HepG2 (cell line): ENCODE data around the gene TTC6. TPM values are rescaled to one million over a fixed set of nuclear protein-coding genes. Genes with fewer than 3 reads are reported as not detected.

Experiments
- ARID3A ChIP-seq: IDR thresholded peaks from 2 replicates; pipeline ENCODE4 v1.6.1; 2012; ENCODE audit warnings: low read depth, low read length, improper control_type of control experiment
- BCL6 ChIP-seq: IDR thresholded peaks from 2 replicates; pipeline ENCODE4 v1.6.1; 2016; ENCODE audit warnings: missing genetic modification reagents, missing compliant biosample characterization
- CENPX ChIP-seq: sonication (generic); formaldehyde crosslinking; IDR thresholded peaks from 2 replicates; pipeline ENCODE4 v1.9.0; 2021; ENCODE audit warnings: mild to moderate bottlenecking, missing genetic modification reagents, moderate library complexity
- GATA4 ChIP-seq: sonication (generic); IDR thresholded peaks from 2 replicates; pipeline ENCODE4 v1.6.1; 2016; ENCODE audit warnings: antibody characterized with exemption, low read depth, borderline replicate concordance
- MIER3 ChIP-seq: IDR thresholded peaks from 2 replicates; pipeline ENCODE4 v1.6.1; 2016; ENCODE audit warnings: missing compliant biosample characterization, borderline replicate concordance
- MLXIP ChIP-seq: sonication (generic); formaldehyde crosslinking; IDR thresholded peaks from 2 replicates; pipeline ENCODE4 v1.9.0; 2021; ENCODE audit warnings: missing genetic modification reagents, borderline replicate concordance
- NR3C1 ChIP-seq: sonication (generic); formaldehyde crosslinking; IDR thresholded peaks from 2 replicates; pipeline ENCODE4 v1.4.0; 2020; ENCODE audit warnings: missing genetic modification reagents
- POLR2G ChIP-seq: fragments of 200-400 bp; formaldehyde crosslinking; IDR thresholded peaks from 2 replicates; pipeline ENCODE4 v1.6.1; 2018; ENCODE audit warnings: mild to moderate bottlenecking, low read depth, low read length, moderate library complexity
- SP5 ChIP-seq: IDR thresholded peaks from 2 replicates; pipeline ENCODE4 v1.6.1; 2016; ENCODE audit warnings: low read depth, borderline replicate concordance
- SRY ChIP-seq: sonication (generic); formaldehyde crosslinking; IDR thresholded peaks from 2 replicates; pipeline ENCODE4 v1.8.0; 2022; ENCODE audit warnings: mild to moderate bottlenecking, missing genetic modification reagents
- TCF7L2 ChIP-seq: IDR thresholded peaks from 2 replicates; pipeline ENCODE4 v1.6.1; 2011; ENCODE audit warnings: mild to moderate bottlenecking, low read depth, low read length, moderate library complexity
- TEAD3 ChIP-seq: optimal IDR thresholded peaks from 2 replicates; pipeline ENCODE3; 2016; ENCODE audit warnings: borderline replicate concordance
- YEATS4 ChIP-seq: sonication (generic); formaldehyde crosslinking; IDR thresholded peaks from 2 replicates; pipeline ENCODE4 v1.4.0; 2020; ENCODE audit warnings: missing genetic modification reagents, borderline replicate concordance
- ZNF432 ChIP-seq: sonication (generic); formaldehyde crosslinking; IDR thresholded peaks from 2 replicates; pipeline ENCODE4 v1.5.0; 2020; ENCODE audit warnings: missing genetic modification reagents, mild to moderate bottlenecking, borderline replicate concordance
- ZNF512B ChIP-seq: sonication (generic); formaldehyde crosslinking; IDR thresholded peaks from 2 replicates; pipeline ENCODE4 v1.5.1; 2020; ENCODE audit warnings: missing genetic modification reagents, mild to moderate bottlenecking, borderline replicate concordance
- ZNF569 ChIP-seq: sonication (generic); formaldehyde crosslinking; IDR thresholded peaks from 2 replicates; pipeline ENCODE4 v1.5.0; 2020; ENCODE audit warnings: mild to moderate bottlenecking, missing genetic modification reagents, moderate library complexity, borderline replicate concordance
- ZNF629 ChIP-seq: sonication (generic); formaldehyde crosslinking; conservative IDR thresholded peaks from 2 replicates; pipeline ENCODE4 v1.5.0; 2020; ENCODE audit warnings: missing genetic modification reagents
- ZNF639 ChIP-seq: conservative IDR thresholded peaks from 2 replicates; pipeline ENCODE4 v1.6.1; 2018; ENCODE audit warnings: missing genetic modification reagents
- ZNF879 ChIP-seq: sonication (generic); formaldehyde crosslinking; IDR thresholded peaks from 2 replicates; pipeline ENCODE4 v1.8.1; 2023; ENCODE audit warnings: missing genetic modification reagents
- ZNF883 ChIP-seq: sonication (generic); formaldehyde crosslinking; IDR thresholded peaks from 2 replicates; pipeline ENCODE4 v1.5.1; 2020; ENCODE audit warnings: mild to moderate bottlenecking, missing genetic modification reagents; ENCODE audit errors: not compliant biosample characterization
- polyA plus RNA-seq, 8 experiments: library from polyadenylated mRNA; depleted of rRNA in 3 of 8; stranded (reverse) in 7 of 8; unstranded in 1 of 8; fragments of >200 nt; fragmentation: Illumina TruSeq in 4 of 8; extraction: Trizol in 4 of 8; gene quantifications; 2 replicates each; pipeline versions ENCODE4 v1.2.1 to v1.2.3, GENCODE V29; 2011 to 2016; ENCODE audit warnings: low read depth in 4 of 8, missing spikeins in 1 of 8, mixed read lengths in 1 of 8; ENCODE audit not compliant: insufficient read depth in 1 of 8
- total RNA-seq, 5 experiments: library from RNA; depleted of rRNA; stranded (reverse); fragments of >200 nt; fragmentation: Illumina TruSeq; extraction: Trizol; gene quantifications; 2 replicates each; pipeline ENCODE4 v1.2.3, GENCODE V29; 2016; ENCODE audit warnings: low read depth in 1 of 5

The TTC6 gene
- total and polyA plus RNA-seq, 2 of the 13 experiments (the other 11 are each of a cell fraction or from before 2014, with no cell fraction given) = 9.3 to 27.4 TPM

GRCh38 chr14:37587881-37588666 lies 7.4 kb upstream of the TTC6 start (continued):
- peak; percentile 62 for TF ChIP-seq ZNF639 (CRISPR knock-in tag)
- 0 out of 2 replicates have a peak, but pooled peaks have one; percentile 38 for TF ChIP-seq ZNF879 (CRISPR knock-in tag)
- TF ChIP-seq ZNF432 (CRISPR knock-in tag) = 0 out of 2 replicates have a peak, but pooled peaks have one; percentile 83
- peak; percentile 54 for TF ChIP-seq TEAD3 (CRISPR knock-in tag)
- TF ChIP-seq ARID3A = no peak
- peak; percentile 98 for TF ChIP-seq ZNF883 (CRISPR knock-in tag)
- no peak; the same call in 1 of the 2 replicates for TF ChIP-seq MLXIP (CRISPR knock-in tag)
- no peak for TF ChIP-seq ZNF629
- TF ChIP-seq GATA4 = 0 out of 2 replicates have a peak, but pooled peaks have one; percentile 5
- peak; percentile 91 for TF ChIP-seq POLR2G
- TF ChIP-seq YEATS4 (CRISPR knock-in tag) = peak; percentile 68
- TF ChIP-seq SRY = peak; percentile 62
- TF ChIP-seq ZNF569 (CRISPR knock-in tag) = no peak
- TF ChIP-seq TCF7L2 = no peak
- TF ChIP-seq BCL6 = no peak; the same call in 1 of the 2 replicates
- peak; percentile 28; the same call in 1 of the 2 replicates for TF ChIP-seq MIER3 (CRISPR knock-in tag)
- TF ChIP-seq CENPX (CRISPR knock-in tag) = no peak
- no peak for TF ChIP-seq NR3C1 (CRISPR knock-in tag)
- TF ChIP-seq ZNF512B (CRISPR knock-in tag) = peak; percentile 98; the same call in 1 of the 2 replicates
- no peak for TF ChIP-seq SP5 (CRISPR knock-in tag)
